ENCODE data around the gene MUC22. TPM values are rescaled to one million over a fixed set of nuclear protein-coding genes. Genes with fewer than 3 reads are reported as not detected.
A peak's percentile ranks its signal among the peaks of the same experiment; 100 is the strongest.

MUC22 gene
- total RNA-seq, 1 experiment from 2014 or later = not detected

DNA sequence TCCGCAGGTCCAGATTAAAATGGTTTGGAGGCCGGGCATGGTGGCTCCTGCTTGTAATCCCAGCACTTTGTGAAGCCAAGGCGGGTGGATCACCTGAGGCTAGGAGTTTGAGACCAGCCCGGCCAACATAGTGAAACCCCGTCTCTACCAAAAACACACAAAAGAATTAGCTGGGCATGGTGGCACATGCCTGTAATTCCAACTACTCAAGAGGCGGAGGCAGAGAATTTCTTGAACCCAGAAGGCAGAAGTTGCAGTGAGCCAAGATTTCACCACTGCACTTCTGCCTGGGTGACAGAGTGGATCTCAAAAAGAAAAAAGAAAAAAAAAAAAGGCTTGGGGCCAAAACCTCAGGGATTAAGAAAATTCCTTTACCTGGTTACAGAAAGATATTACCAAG, 71.6 kb downstream of the MUC22 start:
- no peak for ATAC-seq
- Histone ChIP-seq H3K9me3 (ENCODE audit: low read length) (no peaks in the 10 kb centered on the region), H3K4me1 (ENCODE audit: insufficient read depth, low read length) (peaks cover 6% of the 10 kb centered on the region), H3F3A (ENCODE audit: low read length, unreplicated experiment) (no peaks in the 10 kb centered on the region), H3K27ac (ENCODE audit: low read length) (no peak overlapping the region), H3K9me2 (replicated peaks; ENCODE audit: low read length) (no peaks in the 10 kb centered on the region), H3K79me2 (ENCODE audit: low read length) (no peaks in the 10 kb centered on the region), H3K27me3 (ENCODE audit: low read length) (no peaks in the 10 kb centered on the region), H4K20me1 (ENCODE audit: low read length) (no peaks in the 10 kb centered on the region), H3K4me2 (ENCODE audit: low read length) (no peak overlapping the region), H3K9ac (ENCODE audit: low read length) (no peak overlapping the region), H2AFZ (ENCODE audit: low read length) (no peak overlapping the region), H3K36me3 (ENCODE audit: low read depth, low read length) (no peaks in the 10 kb centered on the region), H3K4me3 (ENCODE audit: low read length) (no peak overlapping the region)
- BruUV-seq (replicated peaks) = no TSS peak
- ChIA-PET CTCF (interaction anchor here (0.5 kb wide), 1 partner anchor 671 kb away, joined by 4 read pairs; no protein-coding TSS in a partner anchor), POLR2A (ENCODE audit: unreplicated experiment) (interaction anchor here (0.5 kb wide), 1 partner anchor 267 kb away, joined by 3 read pairs; no protein-coding TSS in a partner anchor)
- TF ChIP-seq, protein P1, sequence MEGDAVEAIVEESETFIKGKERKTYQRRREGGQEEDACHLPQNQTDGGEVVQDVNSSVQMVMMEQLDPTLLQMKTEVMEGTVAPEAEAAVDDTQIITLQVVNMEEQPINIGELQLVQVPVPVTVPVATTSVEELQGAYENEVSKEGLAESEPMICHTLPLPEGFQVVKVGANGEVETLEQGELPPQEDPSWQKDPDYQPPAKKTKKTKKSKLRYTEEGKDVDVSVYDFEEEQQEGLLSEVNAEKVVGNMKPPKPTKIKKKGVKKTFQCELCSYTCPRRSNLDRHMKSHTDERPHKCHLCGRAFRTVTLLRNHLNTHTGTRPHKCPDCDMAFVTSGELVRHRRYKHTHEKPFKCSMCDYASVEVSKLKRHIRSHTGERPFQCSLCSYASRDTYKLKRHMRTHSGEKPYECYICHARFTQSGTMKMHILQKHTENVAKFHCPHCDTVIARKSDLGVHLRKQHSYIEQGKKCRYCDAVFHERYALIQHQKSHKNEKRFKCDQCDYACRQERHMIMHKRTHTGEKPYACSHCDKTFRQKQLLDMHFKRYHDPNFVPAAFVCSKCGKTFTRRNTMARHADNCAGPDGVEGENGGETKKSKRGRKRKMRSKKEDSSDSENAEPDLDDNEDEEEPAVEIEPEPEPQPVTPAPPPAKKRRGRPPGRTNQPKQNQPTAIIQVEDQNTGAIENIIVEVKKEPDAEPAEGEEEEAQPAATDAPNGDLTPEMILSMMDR (conservative IDR thresholded peaks at IDR 0.05; ENCODE audit: low read depth, low read length) = no peak
- intact Hi-C loops (cut with micrococcal nuclease) = no loop called here
- DNase-seq = no peak

DNA sequence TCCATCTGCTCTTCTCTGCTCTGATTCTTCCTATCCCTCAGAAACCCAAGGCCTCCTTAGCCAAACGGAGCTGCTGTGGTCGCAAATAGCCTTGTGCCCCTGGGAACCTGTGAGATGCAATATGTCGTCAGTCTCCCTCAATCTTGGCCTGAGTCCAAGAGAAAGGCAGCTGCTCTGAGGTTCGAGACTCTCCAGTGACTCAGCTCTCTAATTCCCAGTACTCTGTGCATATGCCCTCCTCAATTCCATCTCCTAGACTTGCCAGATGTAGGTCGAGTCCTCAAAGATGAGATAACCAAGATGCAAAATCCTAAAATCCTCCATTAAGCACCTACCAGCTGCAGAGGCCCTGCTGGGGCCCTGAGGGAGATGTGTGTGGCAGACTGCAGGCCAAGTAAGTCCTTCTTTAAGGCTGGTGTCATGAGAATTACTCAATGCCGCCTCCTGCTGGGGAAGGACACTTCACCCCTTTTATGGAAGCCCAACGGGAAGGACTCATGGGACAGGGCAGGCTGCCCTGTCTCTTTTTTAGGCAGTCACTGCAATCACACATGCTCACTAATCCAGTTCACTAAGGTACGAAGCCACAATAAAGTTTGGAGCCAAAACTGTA, 73.6 kb downstream of the MUC22 start:
- H3K9me3 ChIP-seq (ENCODE audit: low read length) = no peaks in the 10 kb centered on the region
- no peak for TF ChIP-seq EZH2 (IDR thresholded peaks at IDR 0.05; ENCODE audit: low read length, unreplicated experiment)
- TF ChIP-seq, protein P1 (conservative IDR thresholded peaks at IDR 0.05; ENCODE audit: low read depth, low read length) = peak; percentile 42
- TF ChIP-seq EZH2phosphoT487 (IDR thresholded peaks at IDR 0.05; ENCODE audit: borderline replicate concordance, low read length) = no peak
- DNase-seq (no peak), ATAC-seq (no peak)
- H3K36me3 ChIP-seq (ENCODE audit: low read depth, low read length) = no peaks in the 10 kb centered on the region
- H3K9me2 ChIP-seq (replicated peaks; ENCODE audit: low read length) = no peaks in the 10 kb centered on the region
- no peak overlapping the region for H3K4me2 ChIP-seq (ENCODE audit: low read length)
- H4K20me1 ChIP-seq (ENCODE audit: low read length) = no peaks in the 10 kb centered on the region
- no peaks in the 10 kb centered on the region for H3K27me3 ChIP-seq (ENCODE audit: low read length)
- H3K79me2 ChIP-seq (ENCODE audit: low read length) = no peaks in the 10 kb centered on the region
- no peaks in the 10 kb centered on the region for H3F3A ChIP-seq (ENCODE audit: low read length, unreplicated experiment)
- no peak overlapping the region for H3K27ac ChIP-seq (ENCODE audit: low read length)
- H3K9ac ChIP-seq (ENCODE audit: low read length) = no peak overlapping the region
- intact Hi-C loops (cut with micrococcal nuclease) = no loop called here
- ChIA-PET CTCF (no interaction called here), POLR2A (ENCODE audit: unreplicated experiment) (no interaction called here)
- H2AFZ ChIP-seq (ENCODE audit: low read length) = no peak overlapping the region
- no peak overlapping the region for H3K4me3 ChIP-seq (ENCODE audit: low read length)
- peaks cover 11% of the 10 kb centered on the region for H3K4me1 ChIP-seq (ENCODE audit: insufficient read depth, low read length)
- no TSS peak for BruUV-seq (replicated peaks)

Other genes with a start within 250 kb of the MUC22 start
- 108 and 144 TPM in 2 replicates for gene DDR1, start 126.0 kb upstream of the MUC22 start, total RNA-seq (2014; rRNA removed)
- gene GTF2H4, start 102.3 kb upstream of the MUC22 start, total RNA-seq (2014; rRNA removed) = 21.7 and 28.7 TPM in 2 replicates
- gene VARS2, start 96.2 kb upstream of the MUC22 start, total RNA-seq (2014; rRNA removed) = 66.5 and 87.8 TPM in 2 replicates
- not detected in 2 replicates for gene SFTA2, start 78.3 kb upstream of the MUC22 start, total RNA-seq (2014; rRNA removed)
- 0.04 TPM in 1 of 2 replicates, not detected in the other for gene MUCL3, start 69.5 kb upstream of the MUC22 start, total RNA-seq (2014; rRNA removed)
- not detected in 2 replicates for gene MUC21, start 26.8 kb upstream of the MUC22 start, total RNA-seq (2014; rRNA removed)
- not detected in 2 replicates for gene C6orf15, start 102.1 kb downstream of the MUC22 start, total RNA-seq (2014; rRNA removed)
- gene PSORS1C1, start 104.3 kb downstream of the MUC22 start, total RNA-seq (2014; rRNA removed) = 2.0 and 5.5 TPM in 2 replicates
- 0.55 and 0.81 TPM in 2 replicates for gene CDSN, start 110.0 kb downstream of the MUC22 start, total RNA-seq (2014; rRNA removed)
- not detected in 2 replicates for gene PSORS1C2, start 128.6 kb downstream of the MUC22 start, total RNA-seq (2014; rRNA removed)
- gene CCHCR1, start 147.3 kb downstream of the MUC22 start, total RNA-seq (2014; rRNA removed) = 31.3 and 40.0 TPM in 2 replicates
- 79.0 and 88.6 TPM in 2 replicates for gene TCF19, start 148.1 kb downstream of the MUC22 start, total RNA-seq (2014; rRNA removed)
- not detected in 2 replicates for gene POU5F1, start 160.2 kb downstream of the MUC22 start, total RNA-seq (2014; rRNA removed)